Measurements from ENCODE around the gene C4BPB. TPM values are rescaled to one million over a fixed set of nuclear protein-coding genes. Genes with fewer than 3 reads are reported as not detected.

Gene C4BPB
- total RNA-seq, 1 experiment from 2014 or later: not detected

DNA sequence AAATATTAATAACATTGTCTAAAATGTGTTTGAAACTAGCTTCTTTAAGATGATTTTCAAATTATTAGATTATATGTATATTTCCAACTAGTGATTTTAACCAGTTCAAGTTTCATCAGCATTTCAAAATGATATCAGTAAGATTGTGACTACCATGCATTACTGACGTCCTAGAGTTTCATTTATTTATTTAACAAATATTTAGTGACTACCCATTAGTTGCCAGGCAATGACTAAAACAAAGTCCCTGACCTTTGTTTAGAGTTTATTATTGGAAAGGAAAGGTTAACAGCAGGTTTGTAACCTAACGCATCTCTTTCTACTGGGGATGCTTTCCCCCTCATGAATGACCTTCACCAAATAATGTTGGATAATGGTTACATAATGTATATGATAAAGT is 7.6 kb upstream of the C4BPB start:
- H3K4me1 Mint-ChIP-seq: peaks cover 14 to 19% of the 10 kb centered on the region in 2 experiments
- WGBS (ENCODE audit: extremely low coverage, insufficient read length, low lambda C conversion rate): no CpG with 5 or more reads among the region's 2 CpGs

More for the DNA sequence above, 7.6 kb upstream of the C4BPB start:
- Histone ChIP-seq H3K79me1 (ENCODE audit: insufficient read depth, low read depth, low read length, poor library complexity, severe bottlenecking) (no peaks in the 10 kb centered on the region), H2BK12ac (ENCODE audit: insufficient read length, low read depth, low read length) (no peak overlapping the region), H3K23ac (ENCODE audit: insufficient read length, low read depth, low read length) (no peak overlapping the region), H4K91ac (ENCODE audit: insufficient read length, low read depth, low read length) (no peak overlapping the region), H3K4me1 (ENCODE audit: insufficient read depth, low read length) (no peaks in the 10 kb centered on the region; the same call in 1 of the 2 replicates), H2BK15ac (ENCODE audit: low read depth, low read length) (no peak overlapping the region), H3K4me2 (ENCODE audit: insufficient read depth, insufficient read length, low read length) (no peak overlapping the region), H3K9me3 (ENCODE audit: control insufficient read depth, low read depth, low read length) (no peaks in the 10 kb centered on the region), H4K5ac (ENCODE audit: insufficient read length, low read depth, low read length) (no peak overlapping the region), H3K14ac (ENCODE audit: insufficient read depth, low read length) (no peak overlapping the region), H3K27ac (ENCODE audit: insufficient read length, low read depth, low read length) (no peak overlapping the region), H3K9ac (ENCODE audit: extremely low read depth, insufficient read length, low read length) (no peak overlapping the region), H3K4ac (ENCODE audit: low read depth, low read length) (no peak overlapping the region), H3K56ac (ENCODE audit: insufficient read length, low read depth, low read length) (no peak overlapping the region), H3K23me2 (ENCODE audit: insufficient read length, low read depth, low read length, poor library complexity, severe bottlenecking) (no peaks in the 10 kb centered on the region), H2BK5ac (ENCODE audit: insufficient read length, low read length) (no peak overlapping the region), H2BK20ac (ENCODE audit: low read depth, low read length, poor library complexity, severe bottlenecking) (no peak overlapping the region), H3K27me3 (ENCODE audit: insufficient read depth, low read length) (no peaks in the 10 kb centered on the region), H4K20me1 (ENCODE audit: control insufficient read depth, insufficient read depth, insufficient read length) (no peaks in the 10 kb centered on the region), H2AFZ (ENCODE audit: low read length) (no peak overlapping the region), H2AK5ac (ENCODE audit: insufficient read length, low read length) (no peak overlapping the region), H3T11ph (ENCODE audit: low read length) (no peak overlapping the region), H3K18ac (ENCODE audit: insufficient read length, low read depth, low read length) (no peak overlapping the region), H2BK120ac (ENCODE audit: low read depth, low read length, poor library complexity, severe bottlenecking) (no peak overlapping the region), H4K8ac (replicated peaks; ENCODE audit: insufficient read length, low read depth, low read length) (no peak overlapping the region), H3K79me2 (ENCODE audit: insufficient read depth, low read length) (no peaks in the 10 kb centered on the region)
- H3K27me3 Mint-ChIP-seq (ENCODE audit: low read depth): no peaks in the 10 kb centered on the region; the same call in 1 of the 2 replicates
- H3K9me3 Mint-ChIP-seq: no peaks in the 10 kb centered on the region
- no peak for TF ChIP-seq CTCF (conservative IDR thresholded peaks at IDR 0.05)
- H3K4me3 Mint-ChIP-seq: no peak overlapping the region
- no peaks in the 10 kb centered on the region for H3K36me3 Mint-ChIP-seq (ENCODE audit: insufficient read depth in 1 of 3, low read depth in 3 of 3)
- no peak for DNase-seq
- H3K27ac Mint-ChIP-seq: no peak overlapping the region
